HUES64 (cell line): ENCODE data around the gene NKAIN2.
"Not testable (repeated sequence)": the region's sequence is repeated elsewhere in the genome, so short reads cannot be mapped to it uniquely, and the experiment has no call there.

Source experiments
- H3K27ac ChIP-seq: 2 replicates; pipeline ENCODE4 v1.7.0; 2013; ENCODE audit warnings: low read depth, low read length, inconsistent platforms
- H3K27me3 ChIP-seq: 2 replicates; pipeline ENCODE4 v1.6.1; 2013; ENCODE audit warnings: mild to moderate bottlenecking, low read length; ENCODE audit not compliant: insufficient read depth
- H3K36me3 ChIP-seq: 2 replicates; pipeline ENCODE4 v1.6.1; 2013; ENCODE audit warnings: mild to moderate bottlenecking, low read length; ENCODE audit not compliant: insufficient read depth
- H3K4me1 ChIP-seq: 2 replicates; pipeline ENCODE4 v1.6.1; 2013; ENCODE audit warnings: mild to moderate bottlenecking, low read length, moderate library complexity; ENCODE audit not compliant: insufficient read depth
- H3K4me3 ChIP-seq: 2 replicates; pipeline ENCODE4 v1.5.1; 2013; ENCODE audit warnings: mild to moderate bottlenecking, low read length, moderate library complexity
- H3K9ac ChIP-seq: 2 replicates; pipeline ENCODE4 v1.6.1; 2013; ENCODE audit warnings: mild to moderate bottlenecking, low read depth, low read length
- H3K9me3 ChIP-seq: 2 replicates; pipeline ENCODE4 v1.6.1; 2013; ENCODE audit warnings: low read depth, low read length; ENCODE audit not compliant: insufficient read depth
- WGBS: fragments of 150-250, 120-280 bp; methylation state at CpG from one replicate; pipeline ENCODE4 v1.1.7; 2013; ENCODE audit warnings: missing lambda C conversion rate; 5-methylcytosine and 5-hydroxymethylcytosine counted together

NKAIN2 gene

GRCh38 chr6:123966618-123967017 is 163.0 kb downstream of the NKAIN2 start:
- H3K36me3 ChIP-seq = no peaks in the 10 kb centered on the region
- WGBS = 80% methylated on average over 1 of the region's 2 CpGs
- no peak overlapping the region for H3K4me3 ChIP-seq
- no peak overlapping the region for H3K9ac ChIP-seq
- no peak overlapping the region for H3K27ac ChIP-seq
- H3K4me1 ChIP-seq = peaks cover 7% of the 10 kb centered on the region; the same call in 1 of the 2 replicates
- no peaks in the 10 kb centered on the region for H3K9me3 ChIP-seq
- H3K27me3 ChIP-seq = no peaks in the 10 kb centered on the region

- Histone ChIP-seq H3K27me3 (no peaks in the 10 kb centered on the region), H3K27ac (no peak overlapping the region), H3K36me3 (no peaks in the 10 kb centered on the region), H3K4me1 (peaks cover 7% of the 10 kb centered on the region; the same call in 1 of the 2 replicates), H3K9me3 (no peaks in the 10 kb centered on the region), H3K4me3 (no peak overlapping the region), H3K9ac (no peak overlapping the region)
- 93% methylated on average over 6 of the region's 6 CpGs for WGBS
Measured at GRCh38 chr6:123967905-123968304, 164.2 kb downstream of the NKAIN2 start.

GRCh38 chr6:123972600-123973294 is 169.1 kb downstream of the NKAIN2 start:
- Histone ChIP-seq H3K9me3 (no peaks in the 10 kb centered on the region), H3K9ac (no peak overlapping the region), H3K27ac (no peak overlapping the region), H3K36me3 (no peaks in the 10 kb centered on the region), H3K27me3 (no peaks in the 10 kb centered on the region), H3K4me1 (no peaks in the 10 kb centered on the region), H3K4me3 (no peak overlapping the region)

- H3K4me3 ChIP-seq = no peak overlapping the region
- no peaks in the 10 kb centered on the region for H3K27me3 ChIP-seq
- WGBS = 90% methylated on average over 2 of the region's 2 CpGs
- H3K9ac ChIP-seq = no peak overlapping the region
- H3K9me3 ChIP-seq = no peaks in the 10 kb centered on the region
- no peak overlapping the region for H3K27ac ChIP-seq
- H3K36me3 ChIP-seq = no peaks in the 10 kb centered on the region
- no peaks in the 10 kb centered on the region for H3K4me1 ChIP-seq
Measured at GRCh38 chr6:123980311-123980710, 176.6 kb downstream of the NKAIN2 start.

GRCh38 chr6:123986938-123987337 is 183.3 kb downstream of the NKAIN2 start:
- Histone ChIP-seq H3K36me3 (no peaks in the 10 kb centered on the region), H3K9ac (no peak overlapping the region), H3K4me1 (no peaks in the 10 kb centered on the region), H3K27ac (no peak overlapping the region), H3K27me3 (no peaks in the 10 kb centered on the region), H3K4me3 (no peak overlapping the region), H3K9me3 (no peaks in the 10 kb centered on the region)
- 93% methylated on average over 3 of the region's 4 CpGs for WGBS

- not testable (repeated sequence) for H3K9me3 ChIP-seq, H3K4me1 ChIP-seq, H3K36me3 ChIP-seq, H3K4me3 ChIP-seq, H3K27me3 ChIP-seq, H3K27ac ChIP-seq, H3K9ac ChIP-seq
- WGBS = 67% methylated on average over 3 of the region's 5 CpGs
Measured at GRCh38 chr6:123989918-123990317, 186.3 kb downstream of the NKAIN2 start.

GRCh38 chr6:123990376-123990775 is 186.7 kb downstream of the NKAIN2 start:
- no peak overlapping the region for H3K9ac ChIP-seq
- no peaks in the 10 kb centered on the region for H3K27me3 ChIP-seq
- H3K4me3 ChIP-seq = no peak overlapping the region
- H3K27ac ChIP-seq = no peak overlapping the region
- WGBS = 94% methylated on average over 2 of the region's 2 CpGs
- no peaks in the 10 kb centered on the region for H3K36me3 ChIP-seq
- no peaks in the 10 kb centered on the region for H3K9me3 ChIP-seq
- no peaks in the 10 kb centered on the region for H3K4me1 ChIP-seq

- Histone ChIP-seq H3K27ac (no peak overlapping the region), H3K9ac (no peak overlapping the region), H3K9me3 (no peaks in the 10 kb centered on the region), H3K4me1 (no peaks in the 10 kb centered on the region), H3K36me3 (no peaks in the 10 kb centered on the region), H3K4me3 (no peak overlapping the region), H3K27me3 (no peaks in the 10 kb centered on the region)
- WGBS = 80% methylated on average over 1 of the region's 3 CpGs
Measured at GRCh38 chr6:123994168-123994567, 190.5 kb downstream of the NKAIN2 start.

- Histone ChIP-seq H3K9ac (no peak overlapping the region), H3K9me3 (no peaks in the 10 kb centered on the region), H3K4me1 (no peaks in the 10 kb centered on the region), H3K4me3 (no peak overlapping the region), H3K27me3 (no peaks in the 10 kb centered on the region), H3K36me3 (no peaks in the 10 kb centered on the region), H3K27ac (no peak overlapping the region)
- 87% methylated on average over 4 of the region's 4 CpGs for WGBS
Measured at GRCh38 chr6:123994891-123995635, 191.4 kb downstream of the NKAIN2 start.

- no peaks in the 10 kb centered on the region for H3K36me3 ChIP-seq
- no peak overlapping the region for H3K4me3 ChIP-seq
- no peaks in the 10 kb centered on the region for H3K9me3 ChIP-seq
- no peak overlapping the region for H3K27ac ChIP-seq
- no peak overlapping the region for H3K9ac ChIP-seq
- H3K4me1 ChIP-seq = no peaks in the 10 kb centered on the region
- 90% methylated on average over 3 of the region's 3 CpGs for WGBS
- H3K27me3 ChIP-seq = no peaks in the 10 kb centered on the region
Measured at GRCh38 chr6:123997223-123997622, 193.6 kb downstream of the NKAIN2 start.

- 70% methylated on average over 4 of the region's 4 CpGs for whole genome bisulfite sequencing
- Histone ChIP-seq H3K27me3 (no peaks in the 10 kb centered on the region), H3K36me3 (no peaks in the 10 kb centered on the region), H3K9me3 (no peaks in the 10 kb centered on the region), H3K9ac (no peak overlapping the region), H3K4me3 (no peak overlapping the region), H3K27ac (no peak overlapping the region), H3K4me1 (no peaks in the 10 kb centered on the region)
Measured at GRCh38 chr6:124002377-124003081, 198.9 kb downstream of the NKAIN2 start.
